GM12872 (cell line): ENCODE data around the gene SYT9.

Source experiments
- CTCF ChIP-seq: IDR thresholded peaks from 3 replicates; pipeline ENCODE4 v1.5.1; 2011; ENCODE audit warnings: low read depth, mild to moderate bottlenecking, low read length, moderate library complexity; ENCODE audit not compliant: insufficient read depth

SYT9 gene

GRCh38 chr11:7270233-7270865 is 18.6 kb downstream of the SYT9 start:
- TF ChIP-seq CTCF: no peak

- TF ChIP-seq CTCF: no peak
These were observed 20.7 kb downstream of the SYT9 start for GRCh38 chr11:7272373-7272772.

- TF ChIP-seq CTCF: no peak
These were observed 23.4 kb downstream of the SYT9 start for GRCh38 chr11:7275133-7275532.

GRCh38 chr11:7278314-7278917 is 26.7 kb downstream of the SYT9 start:
- peak; percentile 67 for TF ChIP-seq CTCF

DNA sequence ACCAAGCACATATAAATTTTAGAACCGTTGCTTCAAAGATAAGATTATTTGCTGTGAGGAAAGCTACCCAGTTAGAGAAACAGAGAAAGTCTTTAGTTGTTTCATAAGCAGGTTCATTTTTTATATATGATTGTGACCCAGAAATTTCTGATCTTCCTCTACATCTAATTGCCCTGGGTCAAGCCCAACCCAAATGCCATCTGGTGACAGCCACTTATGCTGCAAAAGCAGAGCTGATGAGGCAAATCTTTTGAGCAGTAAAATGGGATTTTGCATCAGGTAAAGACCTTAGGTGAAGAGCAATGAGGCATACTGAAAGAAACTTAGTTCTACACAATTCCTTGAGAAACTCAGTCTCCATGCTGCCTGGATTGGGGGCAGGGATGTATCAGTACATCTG is 28.0 kb downstream of the SYT9 start:
- no peak for TF ChIP-seq CTCF

DNA sequence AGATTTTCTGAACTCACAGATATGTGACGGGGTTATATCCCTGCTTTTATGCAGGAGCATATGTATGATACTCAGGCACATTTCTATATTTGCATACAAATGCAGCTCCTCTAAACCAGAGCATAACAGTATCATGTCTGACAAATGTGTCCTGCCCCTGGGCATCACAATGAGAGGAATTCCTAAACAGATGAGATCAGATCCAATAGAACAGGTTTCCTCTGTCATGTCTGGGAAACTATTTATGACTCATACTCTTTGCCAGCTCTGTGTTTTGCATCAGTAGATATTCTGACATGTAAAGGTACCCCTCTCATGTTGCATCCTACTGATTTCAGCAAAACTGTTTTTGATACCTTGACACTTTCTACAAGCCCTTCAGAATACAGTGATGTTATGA is 29.4 kb downstream of the SYT9 start:
- no peak for TF ChIP-seq CTCF

- no peak for TF ChIP-seq CTCF
These were observed 30.1 kb downstream of the SYT9 start for GRCh38 chr11:7281809-7282208.
